Epithelial cell of proximal tubule (primary cell): ENCODE results near the gene TAT. TPM values are rescaled to one million over a fixed set of nuclear protein-coding genes. Genes with fewer than 3 reads are reported as not detected.
A peak's percentile ranks its signal among the peaks of the same experiment; 100 is the strongest.
"Not testable (repeated sequence)": the region's sequence is repeated elsewhere in the genome, so short reads cannot be mapped to it uniquely, and the experiment has no call there.

Experiments
- DNase-seq: peaks from one replicate; pipeline ENCODE4 v3.0.0-alpha.2; 2011; ENCODE audit warnings: low read depth
- H3K4me3 ChIP-seq: 2 replicates; pipeline ENCODE4 v1.5.1; 2011; ENCODE audit warnings: low read depth, mild to moderate bottlenecking, low read length
- CTCF ChIP-seq: conservative IDR thresholded peaks from 2 replicates; pipeline ENCODE4 v1.5.1; 2012; ENCODE audit warnings: low read depth, mild to moderate bottlenecking, low read length
- total RNA-seq: library from RNA; depleted of rRNA; stranded (reverse); fragments of >200 nt; gene quantifications from 2 replicates; pipeline ENCODE4 v1.2.3, GENCODE V29; 2015

TAT gene
- total RNA-seq, 1 donor from 2014 or later: not detected

GRCh38 chr16:71610936-71611871 is 34.3 kb upstream of the TAT start:
- TF ChIP-seq CTCF: peak; percentile 81
- DNase-seq: no peak
- no peak overlapping the region for H3K4me3 ChIP-seq

- TF ChIP-seq CTCF: no peak
- H3K4me3 ChIP-seq: no peak overlapping the region
- no peak for DNase-seq
Observed at GRCh38 chr16:71610447-71610846, 33.6 kb upstream of the TAT start.

GRCh38 chr16:71609066-71609465 is 32.2 kb upstream of the TAT start:
- no peak for TF ChIP-seq CTCF
- H3K4me3 ChIP-seq: no peak overlapping the region
- DNase-seq: no peak

GRCh38 chr16:71600822-71601221 is 23.9 kb upstream of the TAT start:
- no peak overlapping the region for H3K4me3 ChIP-seq
- no peak for TF ChIP-seq CTCF
- no peak for DNase-seq

GRCh38 chr16:71598426-71598825 is 21.5 kb upstream of the TAT start:
- DNase-seq, H3K4me3 ChIP-seq: not testable (repeated sequence)

- not testable (repeated sequence) for DNase-seq, H3K4me3 ChIP-seq
Observed at GRCh38 chr16:71595340-71595826, 18.5 kb upstream of the TAT start.

- TF ChIP-seq CTCF: no peak
- H3K4me3 ChIP-seq: no peak overlapping the region
- DNase-seq: no peak
Observed at GRCh38 chr16:71594000-71594646, 17.2 kb upstream of the TAT start.
